Erythroblast (primary cell): Measurements from ENCODE around the gene MYBPH.

Experiments
- GATA1 ChIP-seq: IDR thresholded peaks from 2 replicates; pipeline ENCODE4 v1.6.1; 2011; ENCODE audit warnings: low read depth, mild to moderate bottlenecking, control low read depth, low read length, moderate library complexity
- POLR2A ChIP-seq: IDR thresholded peaks from 2 replicates; pipeline ENCODE4 v1.6.1; 2011; ENCODE audit warnings: mild to moderate bottlenecking, low read length

GRCh38 chr1:203159844-203160243 is 15.8 kb downstream of the MYBPH start:
- TF ChIP-seq POLR2A: no peak
- no peak for TF ChIP-seq GATA1
